HG03039 (cell line): ENCODE results near the gene EVPLL.
A peak's percentile ranks its signal among the peaks of the same experiment; 100 is the strongest.
"Not testable (repeated sequence)": the region's sequence is repeated elsewhere in the genome, so short reads cannot be mapped to it uniquely, and the experiment has no call there.

Experiments
- ATAC-seq: cut with Tn5 transposase; IDR thresholded peaks from one replicate; pipeline ENCODE4 v1.9.1; 2021; ENCODE audit warnings: mild to moderate bottlenecking, moderate library complexity; ENCODE audit not compliant: unreplicated experiment

The EVPLL gene

GRCh38 chr17:18378614-18379013 lies 1.0 kb downstream of the EVPLL start:
- ATAC-seq = not testable (repeated sequence)

GRCh38 chr17:18379246-18380146 lies 1.9 kb downstream of the EVPLL start:
- ATAC-seq = no peak

GRCh38 chr17:18380471-18381157 lies 3.0 kb downstream of the EVPLL start:
- no peak for ATAC-seq

- no peak for ATAC-seq
These were observed 3.8 kb downstream of the EVPLL start for GRCh38 chr17:18381158-18381952.

GRCh38 chr17:18381953-18382245 lies 4.3 kb downstream of the EVPLL start:
- ATAC-seq = no peak

- no peak for ATAC-seq
These were observed 5.0 kb downstream of the EVPLL start for GRCh38 chr17:18382441-18383078.

GRCh38 chr17:18383079-18383481 lies 5.5 kb downstream of the EVPLL start:
- ATAC-seq = not testable (repeated sequence)

- ATAC-seq = not testable (repeated sequence)
These were observed 6.7 kb downstream of the EVPLL start for GRCh38 chr17:18384271-18384670.

GRCh38 chr17:18387583-18387982 lies 10.0 kb downstream of the EVPLL start:
- ATAC-seq = not testable (repeated sequence)

- ATAC-seq = not testable (repeated sequence)
These were observed 10.7 kb downstream of the EVPLL start for GRCh38 chr17:18388266-18388665.

- not testable (repeated sequence) for ATAC-seq
These were observed 11.2 kb downstream of the EVPLL start for GRCh38 chr17:18388728-18389127.

GRCh38 chr17:18401872-18402590 lies 24.5 kb downstream of the EVPLL start:
- ATAC-seq = not testable (repeated sequence)

GRCh38 chr17:18403166-18403565 lies 25.6 kb downstream of the EVPLL start:
- peak; percentile 4 for ATAC-seq

- ATAC-seq = peak; percentile 87
These were observed 26.0 kb downstream of the EVPLL start for GRCh38 chr17:18403604-18404003.

- ATAC-seq = not testable (repeated sequence)
These were observed 31.3 kb downstream of the EVPLL start for GRCh38 chr17:18408906-18409305.

- ATAC-seq = not testable (repeated sequence)
These were observed 31.7 kb downstream of the EVPLL start for GRCh38 chr17:18409321-18409720.

GRCh38 chr17:18410736-18411135 lies 33.2 kb downstream of the EVPLL start:
- ATAC-seq = not testable (repeated sequence)

- ATAC-seq = peak; percentile 19
These were observed 33.8 kb downstream of the EVPLL start for GRCh38 chr17:18411377-18411864.

- peak; percentile 86 for ATAC-seq
These were observed 34.5 kb downstream of the EVPLL start for GRCh38 chr17:18412001-18412538.

GRCh38 chr17:18421521-18421920 lies 43.9 kb downstream of the EVPLL start:
- ATAC-seq = not testable (repeated sequence)
